Measurements from ENCODE around the gene ATG4B.

- TF ChIP-seq POLR2A (IDR thresholded peaks at IDR 0.05; ENCODE audit: low read depth, low read length) (no peak), CEBPB (IDR thresholded peaks at IDR 0.05; ENCODE audit: low read depth, low read length) (no peak), MAZ (IDR thresholded peaks at IDR 0.05; ENCODE audit: borderline replicate concordance, low read depth, low read length) (no peak), BHLHE40 (IDR thresholded peaks at IDR 0.05; ENCODE audit: low read depth, low read length) (no peak), RFX5 (IDR thresholded peaks at IDR 0.05; ENCODE audit: low read depth, low read length) (no peak)
- TF ChIP-seq, protein P1, sequence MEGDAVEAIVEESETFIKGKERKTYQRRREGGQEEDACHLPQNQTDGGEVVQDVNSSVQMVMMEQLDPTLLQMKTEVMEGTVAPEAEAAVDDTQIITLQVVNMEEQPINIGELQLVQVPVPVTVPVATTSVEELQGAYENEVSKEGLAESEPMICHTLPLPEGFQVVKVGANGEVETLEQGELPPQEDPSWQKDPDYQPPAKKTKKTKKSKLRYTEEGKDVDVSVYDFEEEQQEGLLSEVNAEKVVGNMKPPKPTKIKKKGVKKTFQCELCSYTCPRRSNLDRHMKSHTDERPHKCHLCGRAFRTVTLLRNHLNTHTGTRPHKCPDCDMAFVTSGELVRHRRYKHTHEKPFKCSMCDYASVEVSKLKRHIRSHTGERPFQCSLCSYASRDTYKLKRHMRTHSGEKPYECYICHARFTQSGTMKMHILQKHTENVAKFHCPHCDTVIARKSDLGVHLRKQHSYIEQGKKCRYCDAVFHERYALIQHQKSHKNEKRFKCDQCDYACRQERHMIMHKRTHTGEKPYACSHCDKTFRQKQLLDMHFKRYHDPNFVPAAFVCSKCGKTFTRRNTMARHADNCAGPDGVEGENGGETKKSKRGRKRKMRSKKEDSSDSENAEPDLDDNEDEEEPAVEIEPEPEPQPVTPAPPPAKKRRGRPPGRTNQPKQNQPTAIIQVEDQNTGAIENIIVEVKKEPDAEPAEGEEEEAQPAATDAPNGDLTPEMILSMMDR (conservative IDR thresholded peaks at IDR 0.05; ENCODE audit: low read depth, low read length) = no peak
- TF ChIP-seq, protein P2, sequence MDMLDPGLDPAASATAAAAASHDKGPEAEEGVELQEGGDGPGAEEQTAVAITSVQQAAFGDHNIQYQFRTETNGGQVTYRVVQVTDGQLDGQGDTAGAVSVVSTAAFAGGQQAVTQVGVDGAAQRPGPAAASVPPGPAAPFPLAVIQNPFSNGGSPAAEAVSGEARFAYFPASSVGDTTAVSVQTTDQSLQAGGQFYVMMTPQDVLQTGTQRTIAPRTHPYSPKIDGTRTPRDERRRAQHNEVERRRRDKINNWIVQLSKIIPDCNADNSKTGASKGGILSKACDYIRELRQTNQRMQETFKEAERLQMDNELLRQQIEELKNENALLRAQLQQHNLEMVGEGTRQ (IDR thresholded peaks at IDR 0.05; ENCODE audit: low read depth, low read length) = no peak
These were observed 39.0 kb upstream of the ATG4B start for GRCh38 chr2:241598487-241598886.
